Gastrocnemius medialis (tissue), 4 donors: ENCODE measurements around the gene MARCHF4. TPM values are rescaled to one million over a fixed set of nuclear protein-coding genes. Genes with fewer than 3 reads are reported as not detected.

Experiments used
- ATAC-seq, 2 donors: fragments of 150-250 bp; one replicate each; pipeline ENCODE4 v1.9.1; 2016
- DNase-seq, 2 donors: peaks; one replicate each; pipeline ENCODE4 v3.0.0-alpha.2; 2019
- H3K27ac ChIP-seq, 4 donors: fragments of 200-600 bp; sonication (generic); 1 replicate in 1 of 4; 2 replicates in 3 of 4; pipeline ENCODE4 v1.5.1; 2016 to 2018; ENCODE audit warnings: mild to moderate bottlenecking in 2 of 4, moderate library complexity in 1 of 4
- H3K27me3 ChIP-seq, 3 donors: fragments of 200-600 bp; sonication (generic) in 2 of 3; 1 replicate in 1 of 3; 2 replicates in 2 of 3; pipeline versions ENCODE4 v1.5.1 to v1.6.0; 2016 to 2019; ENCODE audit warnings: mild to moderate bottlenecking in 1 of 3, moderate library complexity in 1 of 3
- H3K36me3 ChIP-seq, 2 donors: fragments of 200-600 bp; sonication (generic) in 1 of 2; one replicate each; pipeline ENCODE4 v1.5.1; 2017 to 2018
- H3K4me1 ChIP-seq, 2 donors: fragments of 200-600 bp; sonication (generic) in 1 of 2; one replicate each; pipeline ENCODE4 v1.5.1; 2016 to 2017; ENCODE audit warnings: mild to moderate bottlenecking in 2 of 2
- H3K4me3 ChIP-seq, 4 donors: fragments of 200-600 bp; sonication (generic) in 3 of 4; 1 replicate in 1 of 4; 2 replicates in 3 of 4; pipeline ENCODE4 v1.5.1; 2016 to 2019; ENCODE audit warnings: mild to moderate bottlenecking in 2 of 4
- H3K9me3 ChIP-seq, 3 donors: fragments of 200-600 bp; sonication (generic) in 2 of 3; 1 replicate in 1 of 3; 2 replicates in 2 of 3; pipeline ENCODE4 v1.5.1; 2016 to 2019
- CTCF ChIP-seq, 5 experiments: fragments of 450-650 bp in 3 of 5; fragments of 200-600 bp in 2 of 5; sonication (generic) in 2 of 5; IDR thresholded peaks in 4 of 5; conservative IDR thresholded peaks in 1 of 5; 1 replicate in 4 of 5; 2 replicates in 1 of 5; pipeline ENCODE4 v1.5.1; 2016 to 2019; ENCODE audit warnings: antibody characterized with exemption in 5 of 5, mild to moderate bottlenecking in 3 of 5, moderate library complexity in 3 of 5
- POLR2A ChIP-seq, 2 donors: fragments of 450-650 bp; IDR thresholded peaks; one replicate each; pipeline ENCODE4 v1.6.1; 2017; ENCODE audit warnings: antibody characterized with exemption in 2 of 2, mild to moderate bottlenecking in 2 of 2, moderate library complexity in 2 of 2
- in situ Hi-C, 4 donors: fragments of 200-750 bp; cut with MboI; loops; one replicate each; pipeline versions ENCODE4 v1.15.0 to v1.8.0; 2017; ENCODE audit warnings: low sequenced_read_pairs in 4 of 4
- intact Hi-C: fragments of 100-400 bp; cut with DNase I; formaldehyde crosslinking; loops from one replicate; pipeline ENCODE4 v1.15.1; 2023; ENCODE audit warnings: low total_unique reads
- total RNA-seq, 4 donors: library from RNA; depleted of rRNA; stranded (reverse); fragments of >200 nt; gene quantifications; one replicate each; pipeline versions ENCODE4 v1.1.0 to v1.2.3, GENCODE V29; 2016

MARCHF4 gene
- total RNA-seq, 4 donors from 2014 or later: not detected

DNA sequence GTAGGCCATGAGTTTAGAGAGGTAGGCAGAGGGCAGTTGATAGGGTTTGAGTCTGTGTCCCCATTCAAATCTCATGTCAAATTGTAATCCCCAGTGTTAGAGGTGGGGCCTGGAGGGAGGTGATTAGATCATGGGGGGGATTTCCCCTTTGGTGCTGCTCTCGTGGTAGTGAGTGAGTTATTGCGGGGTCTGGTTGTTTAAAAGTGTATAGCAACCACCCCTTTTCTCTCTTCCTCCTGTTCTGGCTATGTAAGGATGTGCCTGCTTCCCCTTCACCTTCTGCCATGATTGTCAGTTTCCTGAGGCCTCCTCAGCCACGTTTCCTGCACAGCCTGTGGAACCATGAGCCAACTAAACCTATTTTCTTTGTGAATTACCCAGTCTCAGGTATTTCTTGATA lies 25.5 kb downstream of the MARCHF4 start:
- Histone ChIP-seq H3K27ac (no peak overlapping the region), H3K9me3 (no peaks in the 10 kb centered on the region), H3K36me3 (no peaks in the 10 kb centered on the region), H3K4me1 (no peaks in the 10 kb centered on the region), H3K27me3 (no peaks in the 10 kb centered on the region), H3K4me3 (no peak overlapping the region)
- in situ Hi-C loops: no loop called here
- intact Hi-C loops: no loop called here
- TF ChIP-seq CTCF (IDR thresholded peaks at IDR 0.05 in 4 of 5, conservative IDR thresholded peaks at IDR 0.05 in 1 of 5): no peak
- no peak for TF ChIP-seq POLR2A (IDR thresholded peaks at IDR 0.05)
- DNase-seq (no peak), ATAC-seq (no peak)

GRCh38 chr2:216345846-216346245 lies 26.4 kb downstream of the MARCHF4 start:
- no peaks in the 10 kb centered on the region for H3K9me3 ChIP-seq
- intact Hi-C loops: no loop called here
- no peaks in the 10 kb centered on the region for H3K27me3 ChIP-seq
- no peak for TF ChIP-seq CTCF (IDR thresholded peaks at IDR 0.05 in 4 of 5, conservative IDR thresholded peaks at IDR 0.05 in 1 of 5)
- TF ChIP-seq POLR2A (IDR thresholded peaks at IDR 0.05): no peak
- no peaks in the 10 kb centered on the region for H3K36me3 ChIP-seq
- DNase-seq: no peak
- ATAC-seq: no peak
- no peak overlapping the region for H3K4me3 ChIP-seq
- in situ Hi-C loops: no loop called here
- no peaks in the 10 kb centered on the region for H3K4me1 ChIP-seq
- no peak overlapping the region for H3K27ac ChIP-seq

DNA sequence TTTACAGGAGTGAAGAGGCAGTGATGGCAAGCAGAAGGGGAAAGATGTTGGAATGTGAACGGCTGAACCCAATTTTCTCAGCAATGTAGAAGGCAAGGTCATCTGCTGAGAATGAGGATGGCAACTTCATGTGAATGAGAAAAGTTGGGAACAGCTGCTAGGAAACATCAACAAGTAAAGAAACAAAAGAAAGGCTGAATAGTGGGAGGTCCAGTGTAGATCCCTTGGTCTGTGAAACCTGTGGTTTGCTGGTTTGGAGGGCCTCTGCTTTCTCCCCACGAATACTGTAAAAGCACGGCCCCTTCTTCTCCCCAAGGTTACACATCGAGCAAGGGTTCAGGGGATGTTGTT lies 27.4 kb downstream of the MARCHF4 start:
- no peak overlapping the region for H3K27ac ChIP-seq
- TF ChIP-seq CTCF (IDR thresholded peaks at IDR 0.05 in 4 of 5, conservative IDR thresholded peaks at IDR 0.05 in 1 of 5) (no peak), POLR2A (IDR thresholded peaks at IDR 0.05) (no peak)
- ATAC-seq: no peak
- H3K4me1 ChIP-seq: peaks cover 6 to 7% of the 10 kb centered on the region in 2 donors
- intact Hi-C loops: no loop called here
- no peaks in the 10 kb centered on the region for H3K27me3 ChIP-seq
- in situ Hi-C loops: no loop called here
- no peak for DNase-seq
- H3K9me3 ChIP-seq: no peaks in the 10 kb centered on the region
- no peak overlapping the region for H3K4me3 ChIP-seq
- H3K36me3 ChIP-seq: no peaks in the 10 kb centered on the region

GRCh38 chr2:216344206-216344949 lies 27.9 kb downstream of the MARCHF4 start:
- Histone ChIP-seq H3K4me1 (peaks cover 9 to 11% of the 10 kb centered on the region in 2 donors), H3K9me3 (no peaks in the 10 kb centered on the region), H3K27me3 (no peaks in the 10 kb centered on the region), H3K27ac (no peak overlapping the region), H3K36me3 (no peaks in the 10 kb centered on the region), H3K4me3 (no peak overlapping the region)
- TF ChIP-seq POLR2A (IDR thresholded peaks at IDR 0.05): no peak
- TF ChIP-seq CTCF (IDR thresholded peaks at IDR 0.05 in 4 of 5, conservative IDR thresholded peaks at IDR 0.05 in 1 of 5): no peak
- intact Hi-C loops (no loop called here), in situ Hi-C loops (no loop called here)
- ATAC-seq (no peak), DNase-seq (no peak)
